MCF 10A (cell line): Measurements from ENCODE around the gene TSC1. TPM values are rescaled to one million over a fixed set of nuclear protein-coding genes. Genes with fewer than 3 reads are reported as not detected.

ENCODE experiments used
- BruUV-seq: library from RNA; stranded (reverse); fragments of 400-500 nt; replicated peaks from 2 replicates; lab custom pipeline; 2021; lab: Mats Ljungman, UMichigan
- CTCF ChIA-PET: fragments of 300-600 bp; sonication (Branson Sonifier 250); formaldehyde crosslinking; extraction: SDS; loops from one replicate; lab custom pipeline; 2021; ENCODE audit warnings: antibody characterized with exemption, inconsistent platforms; lab: Yijun Ruan, JAX
- POLR2A ChIA-PET: fragments of 300-600, 350-650 bp; sonication (Branson Sonifier 250); formaldehyde crosslinking; extraction: SDS; loops from one replicate; lab custom pipeline; 2020; ENCODE audit warnings: antibody characterized with exemption, inconsistent platforms; lab: Yijun Ruan, JAX
- DNase-seq: peaks from one replicate; pipeline ENCODE4 v3.0.0-alpha.2; 2018; ENCODE audit not compliant: unreplicated experiment
- H3K27ac Mint-ChIP-seq: one replicate; pipeline ENCODE4 v1.8.0; 2022; ENCODE audit warnings: mild to moderate bottlenecking, low read depth, mixed read lengths; ENCODE audit not compliant: unreplicated experiment
- H3K27me3 Mint-ChIP-seq: one replicate; pipeline ENCODE4 v1.8.0; 2022; ENCODE audit warnings: mixed read lengths; ENCODE audit not compliant: insufficient read depth, unreplicated experiment
- H3K36me3 Mint-ChIP-seq: one replicate; pipeline ENCODE4 v1.8.0; 2022; ENCODE audit warnings: mild to moderate bottlenecking, moderate library complexity, mixed read lengths; ENCODE audit not compliant: insufficient read depth, unreplicated experiment
- H3K4me1 Mint-ChIP-seq: one replicate; pipeline ENCODE4 v1.8.0; 2022; ENCODE audit warnings: mixed read lengths; ENCODE audit not compliant: insufficient read depth, unreplicated experiment
- H3K4me3 Mint-ChIP-seq: one replicate; pipeline ENCODE4 v1.8.0; 2022; ENCODE audit warnings: mild to moderate bottlenecking, moderate library complexity, mixed read lengths; ENCODE audit not compliant: unreplicated experiment
- H3K9me3 Mint-ChIP-seq: one replicate; pipeline ENCODE4 v1.8.0; 2022; ENCODE audit warnings: mixed read lengths; ENCODE audit not compliant: unreplicated experiment
- CTCF ChIP-seq: fragments of 200-600 bp; IDR thresholded peaks from one replicate; pipeline ENCODE4 v1.8.0; 2022; ENCODE audit warnings: antibody characterized with exemption, mild to moderate bottlenecking; ENCODE audit not compliant: unreplicated experiment
- intact Hi-C: fragments of 100-400 bp; cut with micrococcal nuclease; formaldehyde crosslinking; loops from 2 replicates; pipeline ENCODE4 v1.14.1; 2022
- total RNA-seq: library from RNA; stranded (reverse); gene quantifications from 2 replicates; pipeline ENCODE4 v1.2.3, GENCODE V29; 2022

The TSC1 gene
- total RNA-seq, 1 experiment from 2014 or later: 36.6 TPM

GRCh38 chr9:132876849-132877248, 67.6 kb downstream of the TSC1 start:
- ChIA-PET CTCF (interaction anchor here (0.6 to 0.7 kb wide), 2 partner anchors 96 to 1066 kb away, joined by 4 to 8 read pairs; no protein-coding TSS in a partner anchor), POLR2A (interaction anchor here (1.9 kb wide), 1 partner anchor 8 kb away, joined by 5 read pairs; no protein-coding TSS in a partner anchor)
- intact Hi-C loops: no loop called here
- peak overlapping the region; percentile 72 for H3K4me3 Mint-ChIP-seq
- BruUV-seq: no TSS peak
- H3K27me3 Mint-ChIP-seq: no peaks in the 10 kb centered on the region
- H3K36me3 Mint-ChIP-seq: peaks cover 2% of the 10 kb centered on the region
- no peak for TF ChIP-seq CTCF
- no peak for DNase-seq
- no peaks in the 10 kb centered on the region for H3K9me3 Mint-ChIP-seq
- peak overlapping the region; percentile 89 for H3K27ac Mint-ChIP-seq
- peaks cover 4% of the 10 kb centered on the region for H3K4me1 Mint-ChIP-seq

- H3K27me3 Mint-ChIP-seq: no peaks in the 10 kb centered on the region
- intact Hi-C loops: no loop called here
- TF ChIP-seq CTCF: no peak
- no peaks in the 10 kb centered on the region for H3K9me3 Mint-ChIP-seq
- BruUV-seq: no TSS peak
- no peak overlapping the region for H3K27ac Mint-ChIP-seq
- CTCF ChIA-PET: interaction anchor here (0.6 to 1.0 kb wide), 3 partner anchors 11 to 30 kb away, joined by 3 to 4 read pairs (median 3); no protein-coding TSS in a partner anchor
- no peak for DNase-seq
- no peak overlapping the region for H3K4me3 Mint-ChIP-seq
- POLR2A ChIA-PET: no interaction called here
- H3K4me1 Mint-ChIP-seq: peaks cover 11% of the 10 kb centered on the region
- no peaks in the 10 kb centered on the region for H3K36me3 Mint-ChIP-seq
Measured at GRCh38 chr9:132875159-132875558, 69.3 kb downstream of the TSC1 start.

- ChIA-PET POLR2A (no interaction called here), CTCF (no interaction called here)
- Mint-ChIP-seq H3K9me3 (no peaks in the 10 kb centered on the region), H3K27me3 (no peaks in the 10 kb centered on the region), H3K4me3 (no peak overlapping the region), H3K36me3 (no peaks in the 10 kb centered on the region), H3K27ac (no peak overlapping the region), H3K4me1 (peaks cover 11% of the 10 kb centered on the region)
- no TSS peak for BruUV-seq
- intact Hi-C loops: no loop called here
- DNase-seq: no peak
- TF ChIP-seq CTCF: no peak
Measured at GRCh38 chr9:132873403-132873802, 71.0 kb downstream of the TSC1 start.

GRCh38 chr9:132869266-132869665, 75.2 kb downstream of the TSC1 start:
- peaks cover 11% of the 10 kb centered on the region for H3K4me1 Mint-ChIP-seq
- ChIA-PET CTCF (interaction anchor here (0.5 to 0.7 kb wide), 2 partner anchors 216 to 361 kb away, joined by 3 to 4 read pairs; no protein-coding TSS in a partner anchor), POLR2A (interaction anchor here (1.6 kb wide), 1 partner anchor 9 kb away, joined by 5 read pairs; the partner anchor contains the start of genes AK8 and SPACA9)
- no peaks in the 10 kb centered on the region for H3K36me3 Mint-ChIP-seq
- no peak for DNase-seq
- H3K4me3 Mint-ChIP-seq: no peak overlapping the region
- H3K27me3 Mint-ChIP-seq: no peaks in the 10 kb centered on the region
- H3K9me3 Mint-ChIP-seq: no peaks in the 10 kb centered on the region
- TF ChIP-seq CTCF: no peak
- no peak overlapping the region for H3K27ac Mint-ChIP-seq
- no TSS peak for BruUV-seq
- intact Hi-C loops: no loop called here
